Measurements from ENCODE around the gene MALRD1. TPM values are rescaled to one million over a fixed set of nuclear protein-coding genes. Genes with fewer than 3 reads are reported as not detected.

Gene MALRD1
- total and polyA plus RNA-seq, 2 of the 8 experiments (the other 6 are each of a cell fraction or from before 2014, with no cell fraction given), result 0.32 to 0.35 TPM

GRCh38 chr10:19652750-19653149 is 604.1 kb downstream of the MALRD1 start:
- ChIA-PET POLR2A (ENCODE audit: partially characterized antibody) (no interaction called here), CTCF (ENCODE audit: partially characterized antibody) (interaction anchor here (1.4 kb wide), 1 partner anchor 60 kb away, joined by 5 read pairs; no protein-coding TSS in a partner anchor)
- Histone ChIP-seq H2AFZ (ENCODE audit: low read length) (no peak overlapping the region), H3K4ac (replicated peaks; ENCODE audit: insufficient read length, low read depth, low read length) (no peak overlapping the region), H4K20me1 (replicated peaks in 1 of 2; ENCODE audit: control insufficient read depth in 1 of 2, insufficient read depth in 2 of 2, low read length in 2 of 2) (no peaks in the 10 kb centered on the region), H3K18ac (ENCODE audit: extremely low read depth, low read length) (no peak overlapping the region), H2BK15ac (ENCODE audit: low read length) (no peak overlapping the region), H3K4me3 (ENCODE audit: extremely low read depth in 1 of 4, insufficient read depth in 2 of 4, low read depth in 3 of 4, low read length in 4 of 4) (no peak overlapping the region), H3K4me1 (replicated peaks in 1 of 4; ENCODE audit: control insufficient read depth in 3 of 4, insufficient read depth in 4 of 4, low read length in 3 of 4) (no peaks in the 10 kb centered on the region), H3K4me2 (ENCODE audit: insufficient read depth in 1 of 2, low read depth in 2 of 2, low read length in 2 of 2) (no peak overlapping the region), H2BK20ac (ENCODE audit: low read length) (no peak overlapping the region), H3K56ac (replicated peaks; ENCODE audit: insufficient read length, low read depth, low read length) (no peak overlapping the region), H2BK5ac (ENCODE audit: low read depth, low read length) (no peak overlapping the region), H3K9ac (replicated peaks in 1 of 4; ENCODE audit: extremely low read depth in 1 of 4, low read depth in 3 of 4, low read length in 3 of 4) (no peak overlapping the region), H3K36me3 (ENCODE audit: control insufficient read depth in 2 of 4, insufficient read depth in 4 of 4, low read length in 3 of 4) (no peaks in the 10 kb centered on the region), H2BK120ac (replicated peaks; ENCODE audit: low read depth, low read length) (no peak overlapping the region), H3K79me2 (ENCODE audit: control insufficient read depth in 1 of 2, insufficient read depth in 2 of 2, low read length in 2 of 2) (no peaks in the 10 kb centered on the region), H4K91ac (replicated peaks; ENCODE audit: insufficient read length, low read length) (no peak overlapping the region), H2AK5ac (ENCODE audit: low read depth, low read length) (no peak overlapping the region), H3K23ac (ENCODE audit: insufficient read length) (no peak overlapping the region), H2BK12ac (ENCODE audit: low read depth, low read length) (no peak overlapping the region), H4K8ac (ENCODE audit: extremely low read depth, insufficient read depth, low read length) (no peak overlapping the region), H3K14ac (ENCODE audit: insufficient read length) (no peak overlapping the region), H3K27me3 (replicated peaks in 1 of 4; ENCODE audit: control insufficient read depth in 3 of 4, extremely low read depth in 1 of 4, insufficient read depth in 3 of 4, low read length in 3 of 4) (no peaks in the 10 kb centered on the region), H3K79me1 (ENCODE audit: low read depth, low read length) (no peaks in the 10 kb centered on the region), H3K27ac (ENCODE audit: low read depth, low read length) (no peak overlapping the region), H3K9me3 (ENCODE audit: insufficient read depth in 2 of 2, low read depth in 1 of 2, low read length in 1 of 2) (no peaks in the 10 kb centered on the region; a peak in 1 of 4 replicates), H3K23me2 (ENCODE audit: low read depth, low read length) (no peaks in the 10 kb centered on the region), H4K5ac (ENCODE audit: insufficient read length, low read depth, low read length) (no peak overlapping the region)
- 94% methylated on average over 1 of the region's 1 CpG; no CpG with 5 or more reads in 1 of the 2 experiments for WGBS, 2 experiments (ENCODE audit: extremely low coverage in 1 of 2, insufficient coverage in 1 of 2, insufficient read length in 1 of 2, insufficient replicate concordance in 2 of 2, low coverage in 1 of 2, low lambda C conversion rate in 2 of 2, missing lambda C conversion rate in 1 of 2)
- FAIRE-seq (no peak), DNase-seq (ENCODE audit: low read depth in 1 of 2, low spot score in 2 of 2) (no peak)
- TF ChIP-seq SP1 (IDR thresholded peaks at IDR 0.05; ENCODE audit: low read depth, low read length) (no peak), HDAC6 (IDR thresholded peaks at IDR 0.05; ENCODE audit: low read depth, low read length) (no peak), CHD1 (IDR thresholded peaks at IDR 0.05; ENCODE audit: low read depth, low read length) (no peak), ASH2L (IDR thresholded peaks at IDR 0.05; ENCODE audit: low read length) (no peak), SUZ12 (IDR thresholded peaks at IDR 0.05; ENCODE audit: low read length) (no peak), CBX5 (IDR thresholded peaks at IDR 0.05; ENCODE audit: low read depth, low read length) (no peak), EP300 (IDR thresholded peaks at IDR 0.05; ENCODE audit: borderline replicate concordance in 1 of 2, low read depth in 2 of 2, low read length in 2 of 2) (no peak), TAF7 (optimal IDR thresholded peaks at IDR 0.05; ENCODE audit: borderline replicate concordance, low read depth, low read length) (no peak), NRF1 (IDR thresholded peaks at IDR 0.05; ENCODE audit: low read depth, low read length) (no peak), CBX8 (IDR thresholded peaks at IDR 0.05; ENCODE audit: borderline replicate concordance, low read depth, low read length) (no peak), BRCA1 (IDR thresholded peaks at IDR 0.05; ENCODE audit: low read depth, low read length) (no peak), GABPA (IDR thresholded peaks at IDR 0.05; ENCODE audit: borderline replicate concordance, insufficient read depth, low read length) (no peak), FOSL1 (IDR thresholded peaks at IDR 0.05; ENCODE audit: insufficient read depth, low read depth, low read length) (no peak), GTF2F1 (IDR thresholded peaks at IDR 0.05; ENCODE audit: borderline replicate concordance, low read depth, low read length) (no peak), PHF8 (conservative IDR thresholded peaks at IDR 0.05; ENCODE audit: low read depth, low read length) (no peak)
